Immature natural killer cell (primary cell): ENCODE measurements around the gene BOLL. TPM values are rescaled to one million over a fixed set of nuclear protein-coding genes. Genes with fewer than 3 reads are reported as not detected.

ENCODE experiments used
- DNase-seq, 3 donors: peaks; one replicate each; pipeline ENCODE4 v3.0.0; 2022; ENCODE audit warnings: mixed read lengths in 1 of 3
- H3K27ac Mint-ChIP-seq, 6 donors: one replicate each; pipeline ENCODE4 v1.8.0; 2020; ENCODE audit warnings: mixed read lengths in 6 of 6, mild to moderate bottlenecking in 5 of 6, inconsistent platforms in 4 of 6, moderate library complexity in 3 of 6
- H3K27me3 Mint-ChIP-seq, 3 donors: one replicate each; pipeline ENCODE4 v1.8.0; 2020 to 2021; ENCODE audit warnings: low read depth in 3 of 3, mild to moderate bottlenecking in 3 of 3, mixed read lengths in 3 of 3, moderate library complexity in 3 of 3, inconsistent platforms in 1 of 3
- H3K36me3 Mint-ChIP-seq, 3 donors: one replicate each; pipeline ENCODE4 v1.8.0; 2020; ENCODE audit warnings: mixed read lengths in 3 of 3, inconsistent platforms in 2 of 3, mild to moderate bottlenecking in 2 of 3
- H3K4me1 Mint-ChIP-seq, 2 donors: one replicate each; pipeline ENCODE4 v1.8.0; 2020; ENCODE audit warnings: inconsistent platforms in 2 of 2, mild to moderate bottlenecking in 2 of 2, mixed read lengths in 2 of 2, moderate library complexity in 1 of 2
- H3K4me3 Mint-ChIP-seq, 5 donors: one replicate each; pipeline ENCODE4 v1.8.0; 2020; ENCODE audit warnings: mild to moderate bottlenecking in 5 of 5, mixed read lengths in 5 of 5, inconsistent platforms in 3 of 5, moderate library complexity in 3 of 5
- H3K9me3 Mint-ChIP-seq, 6 donors: one replicate each; pipeline ENCODE4 v1.8.0; 2020; ENCODE audit warnings: mild to moderate bottlenecking in 6 of 6, mixed read lengths in 6 of 6, inconsistent platforms in 4 of 6, moderate library complexity in 3 of 6
- polyA plus RNA-seq, 3 donors: library from polyadenylated mRNA; unstranded; fragments of 300-500 nt; fragmentation: Illumina TruSeq; gene quantifications; one replicate each; pipeline ENCODE4 v1.2.3, GENCODE V29; 2021

Gene BOLL
- polyA plus RNA-seq, 3 donors from 2014 or later, result 0.08 TPM; not detected in 2

DNA sequence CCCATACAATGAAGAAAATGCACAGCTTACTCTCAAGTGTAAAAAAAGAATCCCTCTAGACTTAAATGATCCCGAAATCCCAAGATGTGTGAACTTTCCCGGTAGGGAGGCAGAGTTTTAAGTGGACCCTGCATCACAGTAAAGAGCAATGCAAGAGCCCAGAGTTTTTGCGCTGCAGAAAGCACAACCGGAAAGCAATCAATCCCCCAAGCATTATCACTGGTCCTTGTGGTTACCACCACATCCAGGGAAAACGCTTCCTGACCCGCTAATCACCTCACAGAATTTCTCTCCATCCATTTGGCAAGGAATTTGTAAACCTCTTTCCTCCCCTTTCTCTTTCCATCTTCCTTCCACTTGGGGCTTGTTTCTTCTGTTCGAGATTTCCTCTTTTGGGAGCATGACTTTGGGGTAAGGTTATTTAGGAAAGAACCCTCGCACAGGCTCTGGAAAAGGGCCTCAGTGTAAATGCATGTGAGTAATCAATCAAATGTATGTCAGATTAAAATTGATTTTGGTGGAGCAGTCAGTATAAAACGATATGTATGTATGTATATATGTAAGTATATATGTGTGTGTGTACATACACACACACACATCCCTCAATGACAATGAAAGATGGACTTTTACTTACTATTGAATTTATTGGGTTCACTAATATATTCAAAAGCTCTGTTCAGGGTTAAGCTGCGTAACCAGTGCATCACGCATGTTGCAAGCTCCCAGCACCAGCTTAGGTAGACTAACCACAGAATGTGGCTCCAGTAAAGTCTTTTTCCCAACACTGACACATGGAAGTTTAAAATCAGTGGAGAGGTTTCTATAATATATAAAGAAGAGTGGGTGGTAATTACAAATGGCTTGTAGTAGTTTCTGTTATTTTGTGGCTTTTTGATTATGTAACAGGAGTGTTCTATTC is 20.9 kb upstream of the BOLL start:
- no peak for DNase-seq
- H3K27me3 Mint-ChIP-seq, result peaks cover 18 to 22% (median 21%) of the 10 kb centered on the region in 3 donors
- peak overlapping the region in 2 of 6 donors; percentile 31 to 42 for H3K27ac Mint-ChIP-seq
- H3K4me3 Mint-ChIP-seq, result peak overlapping the region; percentile 65 to 83 (median 76)
- peaks cover 0 to 5% (median 0%) of the 10 kb centered on the region in 6 donors for H3K9me3 Mint-ChIP-seq
- H3K36me3 Mint-ChIP-seq, result no peaks in the 10 kb centered on the region
- H3K4me1 Mint-ChIP-seq, result peaks cover 20 to 21% of the 10 kb centered on the region in 2 donors

DNA sequence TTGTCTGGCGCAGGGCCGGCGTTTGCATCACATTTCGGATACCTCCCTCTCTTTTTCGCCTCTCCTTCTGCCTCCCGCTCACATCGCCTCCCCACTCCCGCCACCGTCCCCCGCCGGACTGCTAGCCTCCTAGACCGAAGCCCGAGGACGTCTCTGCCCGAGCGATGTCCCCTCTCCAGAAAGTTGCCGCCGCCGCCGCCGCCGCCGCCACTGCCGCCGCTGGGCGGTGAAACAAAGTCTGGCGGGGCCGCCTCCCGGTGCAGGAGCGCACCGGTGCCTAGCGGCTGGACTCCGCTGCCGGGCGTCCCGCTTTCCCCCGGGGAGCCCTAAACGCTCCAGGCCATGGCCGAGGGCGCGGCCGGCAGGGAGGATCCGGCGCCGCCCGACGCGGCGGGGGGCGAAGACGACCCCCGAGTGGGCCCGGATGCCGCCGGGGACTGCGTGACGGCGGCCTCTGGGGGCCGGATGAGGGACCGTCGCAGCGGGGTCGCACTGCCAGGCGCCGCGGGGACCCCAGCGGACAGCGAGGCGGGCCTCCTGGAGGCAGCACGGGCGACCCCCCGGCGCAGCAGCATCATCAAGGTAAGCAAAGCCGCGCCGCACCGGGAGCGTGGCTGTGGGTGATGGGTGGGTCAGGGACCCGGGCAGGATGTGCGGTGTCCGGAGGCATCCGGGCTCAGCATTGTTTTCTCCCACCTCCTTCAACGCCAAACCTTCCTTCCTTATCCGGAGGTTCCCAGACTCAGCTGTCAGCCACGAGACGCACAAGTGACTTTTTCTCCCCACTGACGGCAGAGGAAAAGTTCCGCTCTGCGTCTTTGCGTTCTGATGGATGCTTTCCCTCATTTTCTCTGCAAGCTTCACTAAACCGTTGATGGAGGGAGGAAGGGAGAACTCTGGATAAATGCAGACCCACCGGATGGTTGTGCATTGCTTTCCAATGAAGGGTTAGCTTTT is 19.9 kb upstream of the BOLL start:
- no peak for DNase-seq
- peak overlapping the region in 2 of 6 donors; percentile 31 to 62 for H3K27ac Mint-ChIP-seq

DNA sequence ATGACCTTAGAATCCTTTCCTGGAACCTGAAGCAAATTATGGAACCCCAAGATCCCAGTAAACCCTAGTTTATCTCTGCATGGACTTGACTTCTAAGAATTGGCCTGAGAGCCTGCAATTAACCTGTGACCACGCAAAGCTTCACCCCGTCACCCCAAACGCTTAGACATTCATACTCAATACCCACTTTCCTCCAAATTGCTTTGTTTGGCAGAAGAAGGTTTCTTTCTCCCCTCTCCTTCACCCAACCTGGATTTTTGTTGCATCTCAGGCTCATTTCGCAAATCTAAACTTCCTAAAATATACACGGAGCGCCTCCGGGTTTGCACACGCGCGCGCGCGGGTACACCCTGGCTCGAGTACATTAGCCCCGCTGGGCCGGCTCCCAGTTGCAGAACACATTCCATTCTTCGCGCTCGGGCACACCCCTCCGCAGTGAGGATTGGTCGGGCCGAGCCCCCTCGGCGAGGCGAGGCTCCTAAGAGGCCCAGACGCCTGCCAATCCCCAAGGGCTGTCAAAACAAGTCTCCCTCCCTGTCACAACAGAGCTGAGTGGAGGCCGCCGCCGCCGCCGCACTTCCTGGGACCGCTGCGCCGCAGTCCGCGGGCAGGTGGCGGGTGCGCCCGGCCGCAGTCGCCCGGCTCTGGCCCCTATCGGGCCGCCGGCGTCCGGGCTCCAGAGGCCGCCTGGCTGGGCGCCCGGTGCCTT is 19.1 kb upstream of the BOLL start, which contains the start of gene PLCL1:
TSS of gene PLCL1 (plus strand) at position 545 of the 709 bp plus-strand sequence.
- Mint-ChIP-seq H3K27ac (peak within 1 kb of the TSS in 4 of 6 donors; percentile 6 to 73 (median 56)), H3K4me1 (peaks cover 20 to 21% of the 10 kb centered on the region in 2 donors), H3K4me3 (peak within 1 kb of the TSS; percentile 81 to 90 (median 89)), H3K27me3 (peaks cover 16 to 26% (median 18%) of the 10 kb centered on the region in 3 donors), H3K36me3 (no peaks in the 10 kb centered on the region), H3K9me3 (peaks cover 0 to 5% (median 0%) of the 10 kb centered on the region in 6 donors)
- DNase-seq, result peak; percentile 57 to 82 (median 73)

More for the DNA sequence above, 19.9 kb upstream of the BOLL start:
- Mint-ChIP-seq H3K9me3 (peaks cover 0 to 5% (median 0%) of the 10 kb centered on the region in 6 donors), H3K4me1 (peaks cover 20 to 21% of the 10 kb centered on the region in 2 donors), H3K36me3 (no peaks in the 10 kb centered on the region), H3K27me3 (peaks cover 18 to 22% (median 21%) of the 10 kb centered on the region in 3 donors), H3K4me3 (peak overlapping the region; percentile 80 to 87 (median 83))

DNA sequence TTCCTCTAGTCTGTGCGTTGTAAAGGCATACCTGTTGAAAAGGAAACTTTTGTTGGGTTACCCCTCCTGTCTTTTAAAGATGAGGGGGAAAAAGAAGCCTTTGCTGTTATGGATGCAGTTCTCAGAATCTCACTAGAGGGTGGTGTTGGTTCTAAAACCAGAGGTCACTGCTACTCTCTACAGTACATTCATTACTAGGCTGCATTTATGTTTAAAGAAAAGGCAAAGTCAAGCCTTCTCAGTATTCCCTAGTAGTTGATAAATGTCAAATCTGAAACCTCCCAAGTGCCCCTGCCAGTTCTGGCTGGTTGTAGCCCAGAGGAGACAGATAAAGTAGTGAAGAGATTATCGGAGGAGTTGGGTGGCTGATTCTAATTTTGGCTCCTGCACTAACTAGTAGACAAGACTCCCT is 17.9 kb upstream of the BOLL start:
- Mint-ChIP-seq H3K36me3 (no peaks in the 10 kb centered on the region), H3K4me3 (peak overlapping the region in 1 of 5 donors; percentile 0), H3K27ac (no peak overlapping the region), H3K9me3 (peaks cover 0 to 5% (median 0%) of the 10 kb centered on the region in 6 donors), H3K27me3 (peaks cover 16 to 20% (median 18%) of the 10 kb centered on the region in 3 donors), H3K4me1 (peaks cover 20 to 21% of the 10 kb centered on the region in 2 donors)
- peak in 2 of 3 donors; percentile 19 to 33 for DNase-seq

DNA sequence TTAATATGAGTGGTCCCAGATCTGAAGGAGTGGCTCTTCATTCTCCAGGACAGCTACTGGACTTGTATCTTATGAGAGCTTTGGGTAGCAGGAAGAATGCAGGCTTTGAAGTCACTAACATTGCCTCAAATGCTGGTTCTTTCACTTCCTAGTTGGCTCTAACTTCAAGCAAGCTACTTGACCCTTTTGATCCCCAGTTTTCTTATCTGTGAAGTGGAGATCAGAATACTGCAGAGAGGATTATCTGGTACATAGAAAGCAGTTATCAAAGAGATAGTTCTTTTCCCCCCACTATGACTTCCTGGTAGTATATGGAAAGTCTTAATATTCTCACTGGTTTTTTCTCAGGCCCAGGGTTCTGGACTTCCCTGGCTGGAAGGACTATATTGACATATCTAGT is 15.9 kb upstream of the BOLL start:
- no peak for DNase-seq
- Mint-ChIP-seq H3K27ac (no peak overlapping the region), H3K9me3 (peaks cover 0 to 3% (median 0%) of the 10 kb centered on the region in 6 donors), H3K27me3 (peaks cover 15 to 20% (median 20%) of the 10 kb centered on the region in 3 donors), H3K36me3 (no peaks in the 10 kb centered on the region), H3K4me3 (no peak overlapping the region), H3K4me1 (peaks cover 18% of the 10 kb centered on the region in 2 donors)

DNA sequence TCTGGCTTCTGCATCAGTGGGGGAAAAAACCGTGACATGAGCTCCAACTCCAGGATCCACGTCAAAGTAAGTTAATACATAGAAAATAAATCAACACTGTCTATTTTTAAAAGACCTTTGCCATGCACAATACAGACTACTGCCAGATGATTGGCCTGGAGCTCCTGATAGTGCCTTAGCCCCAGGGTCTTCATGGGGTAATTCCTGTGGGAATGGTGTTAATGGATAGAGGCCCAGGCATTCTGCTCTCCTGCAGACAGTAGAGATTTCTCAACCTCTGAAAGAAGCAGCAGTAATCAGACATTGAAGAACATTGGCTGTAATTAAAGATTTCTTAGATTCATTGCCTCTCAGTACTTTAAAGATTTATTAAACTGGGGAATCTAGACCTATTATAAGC is 15.0 kb upstream of the BOLL start:
- Mint-ChIP-seq H3K9me3 (no peaks in the 10 kb centered on the region), H3K27ac (no peak overlapping the region), H3K4me3 (no peak overlapping the region), H3K4me1 (peaks cover 9 to 10% of the 10 kb centered on the region in 2 donors), H3K27me3 (peaks cover 10 to 18% (median 16%) of the 10 kb centered on the region in 3 donors), H3K36me3 (no peaks in the 10 kb centered on the region)
- DNase-seq, result no peak

DNA sequence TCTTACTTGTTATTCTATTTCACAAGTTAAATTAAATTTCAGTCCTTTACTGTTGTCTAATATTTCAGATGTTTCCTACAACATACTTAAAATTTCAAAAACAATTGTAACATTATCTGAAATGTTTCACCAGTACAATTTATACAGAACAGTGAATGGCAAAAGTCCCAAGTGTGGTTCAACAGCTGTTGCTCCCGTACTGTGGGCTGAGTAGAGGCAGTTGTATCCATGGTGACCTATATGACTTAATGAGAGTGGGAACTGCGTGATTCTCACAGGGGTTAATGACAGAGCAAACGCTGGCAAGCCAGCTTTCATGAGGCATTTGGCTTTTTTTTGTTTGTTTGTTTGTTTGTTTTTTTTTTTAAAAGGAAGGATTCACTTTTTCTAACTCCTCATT is 13.9 kb upstream of the BOLL start:
- H3K27ac Mint-ChIP-seq, result no peak overlapping the region
- H3K4me3 Mint-ChIP-seq, result no peak overlapping the region
- H3K4me1 Mint-ChIP-seq, result peaks cover 5 to 7% of the 10 kb centered on the region in 2 donors
- H3K27me3 Mint-ChIP-seq, result peaks cover 9 to 23% (median 12%) of the 10 kb centered on the region in 3 donors
- H3K36me3 Mint-ChIP-seq, result no peaks in the 10 kb centered on the region
- no peak for DNase-seq
- H3K9me3 Mint-ChIP-seq, result no peaks in the 10 kb centered on the region

DNA sequence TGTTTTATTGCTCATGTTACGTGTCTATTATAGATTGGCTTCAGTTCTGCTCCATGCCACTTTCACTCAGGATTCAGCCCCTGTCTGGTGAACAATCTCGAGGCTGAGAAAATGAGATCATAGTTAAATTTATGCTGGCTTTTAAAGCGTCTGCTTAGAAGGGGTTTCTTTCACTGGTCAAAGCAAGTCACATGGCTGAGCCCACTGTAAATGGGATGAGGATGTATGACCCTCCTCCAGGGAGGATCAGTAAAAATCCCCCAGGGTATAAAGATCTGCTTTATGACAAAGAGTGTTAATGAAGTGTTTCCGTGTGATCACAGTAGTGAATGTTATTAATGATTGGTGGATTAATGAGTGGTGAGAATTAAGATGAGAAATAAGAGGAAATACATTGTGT is 13.1 kb upstream of the BOLL start:
- Mint-ChIP-seq H3K27me3 (peaks cover 6 to 23% (median 12%) of the 10 kb centered on the region in 3 donors), H3K4me3 (no peak overlapping the region), H3K36me3 (no peaks in the 10 kb centered on the region), H3K4me1 (peaks cover 0 to 2% of the 10 kb centered on the region in 2 donors), H3K27ac (no peak overlapping the region), H3K9me3 (no peaks in the 10 kb centered on the region)
- DNase-seq, result no peak

DNA sequence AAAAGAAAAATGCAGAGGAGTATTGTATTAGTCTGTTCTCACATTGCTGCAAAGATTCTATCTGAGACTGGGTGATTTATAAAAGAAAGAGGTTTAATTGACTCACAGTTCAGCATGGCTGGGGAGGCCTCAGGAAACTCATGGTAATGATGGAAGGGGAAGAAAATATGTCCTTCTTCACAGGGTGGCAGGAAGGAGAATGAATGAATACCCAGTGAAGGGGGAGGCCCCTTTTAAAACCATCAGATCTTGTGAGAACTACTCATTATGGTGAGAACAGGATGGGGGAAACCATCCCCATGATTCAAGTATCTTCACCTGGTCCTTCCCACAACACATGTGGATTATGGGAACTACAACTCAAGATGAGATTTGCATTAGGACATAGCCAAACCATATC is 10.2 kb upstream of the BOLL start:
- no peak overlapping the region for H3K4me3 Mint-ChIP-seq
- H3K36me3 Mint-ChIP-seq, result no peaks in the 10 kb centered on the region
- no peak for DNase-seq
- H3K27ac Mint-ChIP-seq, result no peak overlapping the region
- H3K27me3 Mint-ChIP-seq, result peaks cover 11 to 14% (median 11%) of the 10 kb centered on the region in 3 donors
- no peaks in the 10 kb centered on the region for H3K4me1 Mint-ChIP-seq
- H3K9me3 Mint-ChIP-seq, result no peaks in the 10 kb centered on the region

DNA sequence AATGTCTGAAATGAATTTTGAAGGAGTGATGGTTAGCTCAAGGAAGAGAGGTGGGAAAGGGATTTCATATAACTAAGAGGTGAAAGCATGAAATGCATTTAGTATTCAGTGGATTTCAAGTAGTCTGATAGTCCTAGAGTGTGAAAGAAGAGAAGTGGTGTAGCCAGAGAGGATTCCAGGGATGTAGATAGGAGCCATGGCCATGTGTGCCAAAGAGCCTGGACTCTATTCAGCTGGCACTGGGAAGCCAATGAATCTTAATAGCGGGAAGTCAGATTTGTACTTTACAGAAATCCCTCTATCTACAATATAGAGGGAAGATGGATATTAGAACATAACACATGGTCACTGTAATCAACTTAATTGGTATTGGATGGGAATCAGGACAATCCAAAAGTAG is 8.3 kb upstream of the BOLL start:
- no peak for DNase-seq
- Mint-ChIP-seq H3K27ac (no peak overlapping the region), H3K36me3 (no peaks in the 10 kb centered on the region), H3K4me3 (no peak overlapping the region), H3K9me3 (no peaks in the 10 kb centered on the region), H3K4me1 (no peaks in the 10 kb centered on the region), H3K27me3 (peaks cover 7 to 14% (median 11%) of the 10 kb centered on the region in 3 donors)

DNA sequence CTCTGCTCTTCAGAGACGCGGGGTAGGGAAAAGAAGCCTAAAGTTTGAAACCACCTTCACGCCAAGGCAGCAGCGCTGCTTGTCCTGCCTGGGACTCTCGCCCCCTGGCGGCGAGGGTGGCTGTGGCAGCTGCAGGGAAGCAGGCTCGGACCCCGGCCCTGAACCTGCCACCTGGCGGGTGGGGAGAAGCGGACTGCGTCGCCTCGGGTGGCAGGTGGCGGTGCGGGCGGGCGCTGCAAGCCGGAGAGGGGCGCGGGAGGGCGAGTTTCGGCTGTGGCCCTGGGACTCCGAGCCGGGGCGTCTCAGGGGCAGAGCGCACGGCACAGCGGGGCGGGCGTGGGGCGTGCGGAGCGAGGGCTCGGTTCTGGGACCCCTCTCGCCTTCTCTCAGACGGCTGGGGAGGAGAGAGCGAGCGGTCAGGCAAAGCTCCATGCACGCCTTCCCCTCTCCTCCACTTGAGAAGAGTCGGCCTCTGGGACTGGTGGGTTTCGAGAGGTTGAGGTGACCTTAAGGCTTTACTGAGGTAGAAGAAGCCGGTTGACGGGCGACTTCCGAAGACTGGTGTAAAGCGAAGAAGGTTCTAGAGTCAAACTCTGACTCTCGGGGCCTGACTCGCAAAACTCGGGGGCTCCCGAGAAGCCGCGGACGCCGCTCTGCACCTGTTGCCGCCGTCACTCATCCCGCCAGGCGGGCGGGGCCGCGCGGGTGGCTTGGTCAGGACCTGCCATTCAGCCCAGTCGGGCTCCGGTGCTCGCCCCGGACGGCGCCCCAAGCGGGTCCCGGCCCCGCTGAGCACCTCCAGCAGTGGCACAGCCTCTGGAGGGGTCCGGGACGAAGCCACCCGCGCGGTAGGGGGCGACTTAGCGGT is 1.1 kb upstream of the BOLL start:
- Mint-ChIP-seq H3K9me3 (no peaks in the 10 kb centered on the region), H3K4me3 (peak overlapping the region; percentile 28 to 66 (median 47)), H3K36me3 (no peaks in the 10 kb centered on the region), H3K27ac (no peak overlapping the region), H3K27me3 (peaks cover 4 to 16% (median 9%) of the 10 kb centered on the region in 3 donors), H3K4me1 (peaks cover 0 to 2% of the 10 kb centered on the region in 2 donors)
- DNase-seq, result peak; percentile 7 to 34 (median 25)

DNA sequence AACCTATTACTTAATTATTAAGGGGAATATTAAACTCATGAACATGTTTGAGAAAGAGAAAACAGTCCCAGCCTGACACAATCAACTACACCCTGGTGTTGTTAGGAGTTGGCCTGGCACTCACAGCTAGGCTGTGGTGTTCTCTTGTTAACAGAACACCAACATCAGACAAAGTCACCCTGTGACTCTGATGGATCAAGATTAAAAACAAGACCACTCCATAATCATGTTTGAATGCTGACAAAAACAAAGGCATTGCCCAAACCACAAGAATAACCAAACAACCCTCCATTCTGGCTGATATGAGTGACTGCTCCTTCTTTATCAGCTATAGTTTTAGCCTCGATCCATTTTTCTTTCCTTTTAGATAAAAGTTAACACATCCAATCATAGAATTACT is 3.0 kb downstream of the BOLL start:
- Mint-ChIP-seq H3K4me3 (no peak overlapping the region), H3K9me3 (no peaks in the 10 kb centered on the region), H3K4me1 (peaks cover 0 to 2% of the 10 kb centered on the region in 2 donors), H3K27ac (no peak overlapping the region), H3K27me3 (peaks cover 1 to 9% (median 2%) of the 10 kb centered on the region in 3 donors), H3K36me3 (no peaks in the 10 kb centered on the region)
- no peak for DNase-seq
